Gastrocnemius medialis (tissue), 4 donors: ENCODE data around the gene P2RY4.

ENCODE experiments used
- CTCF ChIP-seq, 5 experiments: fragments of 450-650 bp in 3 of 5; fragments of 200-600 bp in 2 of 5; sonication (generic) in 2 of 5; IDR thresholded peaks in 4 of 5; conservative IDR thresholded peaks in 1 of 5; 1 replicate in 4 of 5; 2 replicates in 1 of 5; pipeline ENCODE4 v1.5.1; 2016 to 2019; ENCODE audit warnings: antibody characterized with exemption in 5 of 5, mild to moderate bottlenecking in 3 of 5, moderate library complexity in 3 of 5
- POLR2A ChIP-seq, 2 donors: fragments of 450-650 bp; IDR thresholded peaks; one replicate each; pipeline ENCODE4 v1.6.1; 2017; ENCODE audit warnings: antibody characterized with exemption in 2 of 2, mild to moderate bottlenecking in 2 of 2, moderate library complexity in 2 of 2

GRCh38 chrX:70219938-70220764, 39.9 kb downstream of the P2RY4 start:
- no peak for TF ChIP-seq CTCF (IDR thresholded peaks at IDR 0.05 in 4 of 5, conservative IDR thresholded peaks at IDR 0.05 in 1 of 5)
- no peak for TF ChIP-seq POLR2A (IDR thresholded peaks at IDR 0.05)
